Right lobe of liver (tissue), 4 donors: Measurements from ENCODE around the gene S100A10.

ENCODE experiments used
- POLR2A ChIP-seq: fragments of 450-650 bp; IDR thresholded peaks from one replicate; pipeline ENCODE4 v1.6.1; 2017; ENCODE audit warnings: antibody characterized with exemption, mild to moderate bottlenecking
- TF ChIP-seq, protein P1 (sequence below), 4 donors: fragments of 200-600 bp in 3 of 4; fragments of 450-650 bp in 1 of 4; IDR thresholded peaks; one replicate each; pipeline versions ENCODE4 v1.5.1 to v1.8.0; 2016 to 2022; ENCODE audit warnings: antibody characterized with exemption in 4 of 4, mild to moderate bottlenecking in 2 of 4
- donor health status: DM: no; HTN: no; CAD: no.
- donor health status: DM: no; HTN: no; CAD: no.
- donor health status: DM: no; HTN: yes; CAD: no.

GRCh38 chr1:152014943-152015342, 21.3 kb upstream of the S100A10 start:
- TF ChIP-seq, protein P1, sequence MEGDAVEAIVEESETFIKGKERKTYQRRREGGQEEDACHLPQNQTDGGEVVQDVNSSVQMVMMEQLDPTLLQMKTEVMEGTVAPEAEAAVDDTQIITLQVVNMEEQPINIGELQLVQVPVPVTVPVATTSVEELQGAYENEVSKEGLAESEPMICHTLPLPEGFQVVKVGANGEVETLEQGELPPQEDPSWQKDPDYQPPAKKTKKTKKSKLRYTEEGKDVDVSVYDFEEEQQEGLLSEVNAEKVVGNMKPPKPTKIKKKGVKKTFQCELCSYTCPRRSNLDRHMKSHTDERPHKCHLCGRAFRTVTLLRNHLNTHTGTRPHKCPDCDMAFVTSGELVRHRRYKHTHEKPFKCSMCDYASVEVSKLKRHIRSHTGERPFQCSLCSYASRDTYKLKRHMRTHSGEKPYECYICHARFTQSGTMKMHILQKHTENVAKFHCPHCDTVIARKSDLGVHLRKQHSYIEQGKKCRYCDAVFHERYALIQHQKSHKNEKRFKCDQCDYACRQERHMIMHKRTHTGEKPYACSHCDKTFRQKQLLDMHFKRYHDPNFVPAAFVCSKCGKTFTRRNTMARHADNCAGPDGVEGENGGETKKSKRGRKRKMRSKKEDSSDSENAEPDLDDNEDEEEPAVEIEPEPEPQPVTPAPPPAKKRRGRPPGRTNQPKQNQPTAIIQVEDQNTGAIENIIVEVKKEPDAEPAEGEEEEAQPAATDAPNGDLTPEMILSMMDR (IDR thresholded peaks at IDR 0.05), result no peak
- no peak for TF ChIP-seq POLR2A
